Hypothalamus (tissue), 51 donors: ENCODE measurements around the gene TSPAN14.
A peak's percentile ranks its signal among the peaks of the same experiment; 100 is the strongest.

Source experiments
- DNase-seq, 51 donors: peaks; one replicate each; lab custom pipeline; 2025; lab: John Stamatoyannopoulos, UW

TSPAN14 gene

DNA sequence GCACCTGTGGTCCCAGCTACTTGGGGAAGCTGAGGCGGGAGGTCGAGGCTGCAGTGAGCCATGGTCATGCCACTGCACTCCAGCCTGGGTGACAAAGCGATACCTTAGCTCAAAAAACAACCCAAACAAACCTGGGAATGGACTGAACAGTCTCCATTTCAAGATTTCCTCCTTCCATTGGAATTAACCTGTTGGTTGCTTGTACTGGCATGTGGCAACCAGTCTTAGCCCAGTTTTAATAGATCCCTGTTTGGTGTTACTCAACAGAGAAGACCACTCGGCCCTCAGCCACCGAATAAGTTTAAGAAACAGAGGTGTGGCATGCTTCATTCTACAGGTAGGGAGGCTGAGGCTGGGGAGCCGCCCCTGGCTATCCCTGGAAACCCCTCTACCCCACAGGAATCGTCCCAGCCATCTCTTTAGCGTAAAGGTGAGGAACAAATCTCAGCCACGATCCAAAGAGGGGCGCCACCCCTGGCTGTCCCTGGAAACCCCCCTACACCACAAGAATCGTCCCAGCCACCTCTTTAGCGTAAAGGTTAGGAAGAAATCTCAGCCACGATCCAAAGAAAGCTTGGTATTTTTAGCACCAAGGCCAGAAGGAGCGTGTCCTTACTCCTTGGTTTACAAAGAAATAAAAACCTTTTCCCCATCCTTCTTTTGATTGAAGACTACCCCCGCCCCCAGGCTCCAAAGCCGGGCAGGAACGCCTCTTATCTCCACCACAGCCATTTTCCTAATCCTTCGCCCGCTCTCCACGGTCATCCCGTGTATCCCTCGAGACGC, 861 bp upstream of the TSPAN14 start:
- DNase-seq = no peak

DNA sequence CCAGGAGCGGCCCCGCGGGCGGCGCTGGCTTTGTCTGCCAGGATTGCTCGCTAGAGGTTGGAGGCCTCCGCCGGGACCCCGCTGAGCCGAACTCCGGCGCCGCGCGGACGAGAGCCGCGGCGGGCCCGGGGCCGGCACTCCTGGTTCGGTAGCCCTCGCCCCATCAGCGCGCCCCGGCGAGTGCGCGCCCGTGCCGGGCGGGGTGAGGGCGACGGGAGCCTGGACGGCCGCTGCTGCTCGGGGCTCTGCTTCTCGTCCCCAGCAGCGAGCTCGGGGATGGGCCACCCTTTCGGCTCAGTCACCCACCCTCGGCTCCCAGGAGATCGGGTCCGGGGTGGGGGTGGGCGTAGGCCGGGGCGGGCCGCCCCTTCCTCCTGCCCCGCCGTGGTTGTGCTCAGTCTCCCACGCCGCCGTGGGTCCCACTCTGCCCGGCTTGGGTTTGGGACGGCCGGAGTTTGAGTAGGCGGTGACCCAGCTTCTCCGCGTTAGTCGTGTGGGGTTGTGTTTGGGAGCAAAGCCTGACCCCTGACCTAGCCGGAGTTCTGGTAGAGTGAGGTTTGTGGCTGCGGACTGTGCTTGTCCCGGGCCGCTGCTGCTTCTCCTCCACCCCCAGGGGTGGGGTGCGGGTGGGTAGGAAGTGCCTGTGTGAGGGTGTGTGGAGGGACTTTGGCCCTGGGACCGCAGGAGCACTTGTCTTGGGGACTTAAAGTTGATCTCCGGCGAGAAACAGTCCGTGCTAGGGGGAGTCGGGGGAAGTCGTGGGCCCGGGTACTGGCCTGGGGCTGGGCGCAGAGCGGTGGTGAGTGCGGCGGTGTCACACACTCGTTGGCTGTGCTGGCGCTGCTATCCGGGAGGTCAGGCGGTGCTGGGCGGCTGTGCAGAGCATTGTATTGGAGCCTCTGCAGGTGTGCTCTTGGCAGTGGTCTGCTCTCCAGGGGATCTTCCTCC, 677 bp downstream of the TSPAN14 start:
- DNase-seq = peak in 14 of 51 donors; percentile 17 to 67 (median 38)

DNA sequence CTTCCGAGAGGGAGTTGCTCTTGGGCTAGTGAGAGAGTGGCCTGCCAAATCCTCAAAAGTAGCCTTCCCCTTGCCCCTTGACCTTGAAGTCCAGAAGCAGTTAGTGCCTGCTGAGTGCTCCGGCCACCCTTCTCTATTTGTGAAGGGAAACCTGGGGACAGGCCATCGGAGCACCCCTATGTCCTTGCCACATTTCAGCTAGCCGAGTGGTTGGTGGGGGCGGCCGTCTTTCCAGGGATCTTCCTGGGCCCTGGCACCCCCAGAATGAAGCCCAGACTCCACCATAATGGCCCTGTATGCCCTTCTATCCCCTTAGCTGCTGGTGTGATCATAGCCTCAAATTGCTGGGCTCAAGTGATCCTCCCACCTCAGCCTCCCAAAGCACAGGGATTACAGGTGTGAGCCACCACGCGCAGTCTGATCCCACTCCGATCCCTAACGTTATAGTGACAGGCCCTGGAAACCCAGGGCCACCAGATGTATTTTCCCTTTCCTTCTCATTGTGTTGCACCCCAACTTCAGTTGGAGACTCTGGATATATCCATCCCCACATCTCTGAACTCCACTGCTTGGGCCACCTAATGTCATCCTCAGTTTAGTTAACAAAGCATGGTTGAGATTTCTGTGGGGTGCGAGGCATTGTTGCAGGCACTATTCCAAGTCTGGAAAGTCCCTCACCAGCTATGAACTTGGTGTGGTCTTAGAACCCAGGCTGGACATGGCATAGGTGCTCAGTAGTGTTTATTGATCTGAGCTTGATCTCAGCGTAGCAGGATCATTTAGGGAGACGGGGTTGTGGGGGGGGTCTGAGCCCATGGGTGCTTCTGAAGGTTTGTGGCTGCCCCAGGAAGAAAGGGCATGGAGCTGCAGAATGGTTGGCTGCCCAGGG, 1.6 kb downstream of the TSPAN14 start:
- no peak for DNase-seq

DNA sequence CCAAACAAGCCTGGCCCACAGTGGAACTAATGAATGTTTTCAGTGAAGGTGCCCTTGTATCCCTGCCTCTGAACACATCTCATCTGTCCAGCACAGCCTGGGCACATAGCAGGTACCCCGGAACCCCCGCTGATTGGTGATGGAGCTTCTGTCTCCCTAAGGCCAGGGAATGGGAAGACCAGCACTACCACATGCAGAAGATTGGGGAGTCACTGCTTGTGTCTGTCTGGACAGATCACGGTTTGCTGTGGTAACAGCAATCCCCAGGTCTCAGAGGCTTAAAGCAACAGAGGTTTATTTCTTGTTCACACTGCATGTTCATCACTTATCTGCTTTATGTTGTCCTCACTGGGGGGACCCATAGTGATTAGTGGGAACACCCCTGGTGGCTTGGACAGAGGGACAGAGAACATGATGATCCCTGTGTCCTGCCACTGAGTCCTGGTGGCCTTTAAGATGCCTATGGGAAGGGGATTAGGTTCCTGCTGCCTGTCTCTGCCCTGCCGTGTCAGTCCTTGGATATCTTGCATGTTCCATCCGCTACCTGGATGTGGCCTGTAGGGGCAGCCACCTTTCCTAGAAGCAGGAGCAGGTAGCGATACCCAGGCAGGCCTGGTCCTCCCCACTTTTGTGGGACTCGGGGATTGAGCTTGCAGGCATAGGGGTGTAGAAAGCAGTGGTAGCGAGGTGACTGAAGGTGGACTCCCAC, 3.6 kb downstream of the TSPAN14 start:
- no peak for DNase-seq

DNA sequence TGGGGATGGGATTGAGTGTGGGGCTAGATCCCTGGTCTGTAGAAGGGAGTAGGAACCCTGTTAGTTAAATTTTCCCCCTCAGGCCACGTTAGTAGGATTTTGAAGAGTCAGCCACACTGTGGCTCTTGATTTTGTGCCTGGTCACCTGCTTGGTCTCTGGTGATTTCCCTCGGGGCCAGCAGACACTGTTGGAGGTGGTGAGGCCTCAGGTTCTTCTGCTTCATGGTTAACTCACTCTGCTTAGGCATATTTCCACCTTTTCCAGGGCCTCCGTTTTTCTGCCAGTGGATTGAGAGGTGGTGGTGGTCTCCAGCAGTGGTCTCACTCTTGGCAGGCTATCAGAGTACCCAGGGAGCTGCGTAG, 4.1 kb downstream of the TSPAN14 start:
- no peak for DNase-seq

- no peak for DNase-seq
Measured at GRCh38 chr10:80458638-80459037, 4.5 kb downstream of the TSPAN14 start.

DNA sequence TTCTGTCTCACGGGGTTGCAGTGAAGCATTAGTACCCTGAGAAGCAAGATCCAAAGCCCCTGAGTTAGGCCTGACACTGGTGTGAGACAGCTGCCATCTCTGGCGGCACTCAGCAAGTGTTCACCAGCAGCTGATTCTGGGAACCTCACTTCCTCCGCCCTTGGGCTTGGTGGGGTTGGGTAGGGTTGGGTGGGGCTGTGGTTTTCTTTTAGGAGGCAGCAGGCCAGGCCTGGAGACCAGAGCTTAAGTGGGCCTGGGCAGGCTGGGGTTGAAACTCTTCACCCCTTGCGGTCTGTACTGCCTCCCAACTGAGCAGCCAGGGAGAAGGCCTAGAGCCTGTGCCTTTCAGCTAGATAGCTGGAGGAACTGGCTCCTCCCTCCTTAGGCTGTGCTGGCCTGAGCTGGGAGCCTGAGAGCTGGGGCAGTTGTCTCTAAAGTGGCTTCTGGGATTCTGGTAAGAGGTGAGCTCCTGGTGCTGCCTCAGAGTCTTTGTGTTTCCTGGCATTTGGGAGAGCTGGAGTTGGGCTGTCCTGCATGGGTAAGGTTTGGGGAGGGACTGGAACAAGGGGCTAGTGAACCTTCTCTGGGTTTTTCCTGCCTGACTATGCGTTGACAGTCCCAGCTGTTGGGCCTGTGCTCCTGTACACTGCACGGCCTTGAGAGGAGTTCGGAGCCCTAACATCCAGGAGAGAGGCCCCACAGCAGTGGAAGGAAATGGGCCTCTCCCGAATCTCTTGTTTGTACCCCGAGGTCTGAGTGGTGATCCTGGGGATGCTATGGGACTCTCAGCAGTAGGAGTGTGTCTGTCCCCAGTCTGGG, 5.1 kb downstream of the TSPAN14 start:
- peak in 4 of 51 donors; percentile 7 to 50 (median 12) for DNase-seq

GRCh38 chr10:80460399-80461207, 6.5 kb downstream of the TSPAN14 start:
- DNase-seq = peak in 27 of 51 donors; percentile 12 to 74 (median 41)

- DNase-seq = peak in 1 of 51 donors; percentile 53
Measured at GRCh38 chr10:80461208-80462183, 7.4 kb downstream of the TSPAN14 start.

GRCh38 chr10:80462299-80462980, 8.3 kb downstream of the TSPAN14 start:
- peak in 1 of 51 donors; percentile 53 for DNase-seq

- DNase-seq = peak in 1 of 51 donors; percentile 53
Measured at GRCh38 chr10:80462981-80463741, 9.1 kb downstream of the TSPAN14 start.

DNA sequence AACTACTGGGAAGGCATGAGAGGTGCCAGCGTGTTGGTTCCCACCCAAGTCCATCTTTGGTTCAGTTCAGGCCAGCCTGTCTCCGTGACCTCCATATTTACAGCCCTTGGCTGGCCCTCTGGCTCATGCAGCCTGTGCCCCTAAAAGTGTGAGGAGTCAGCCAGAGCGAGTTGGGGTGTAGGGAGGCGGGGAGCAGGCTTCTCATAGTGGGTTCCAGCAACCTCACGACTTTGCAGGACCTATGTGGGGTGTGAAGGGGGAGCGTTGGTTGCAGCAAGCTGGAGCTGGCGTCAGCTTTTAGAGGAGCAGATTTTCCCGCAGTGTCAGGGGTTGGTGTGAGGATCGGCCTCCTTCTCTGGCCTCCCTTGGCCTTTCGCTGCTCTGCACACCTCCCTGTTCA, 9.8 kb downstream of the TSPAN14 start:
- peak in 1 of 51 donors; percentile 43 for DNase-seq

GRCh38 chr10:80464557-80465450, 10.7 kb downstream of the TSPAN14 start:
- peak in 40 of 51 donors; percentile 25 to 89 (median 58) for DNase-seq

DNA sequence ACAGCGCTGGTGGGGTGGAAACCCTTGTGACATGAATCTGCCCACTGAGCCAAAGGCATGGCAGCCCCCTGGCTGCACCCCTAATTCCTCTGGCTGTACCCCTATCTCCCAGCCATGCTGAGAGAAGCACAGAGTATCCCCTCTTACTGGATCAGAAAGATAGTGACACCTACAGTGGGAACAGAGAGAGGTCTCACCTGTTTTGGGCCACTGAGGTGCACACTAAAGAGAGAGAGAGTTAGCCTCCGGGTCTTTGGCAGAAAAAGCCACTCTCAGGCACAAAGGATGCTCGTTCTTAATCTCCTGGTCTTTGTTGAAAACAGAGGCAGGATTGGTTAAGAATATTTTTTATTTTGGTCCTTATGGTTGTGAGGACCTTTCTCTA, 11.3 kb downstream of the TSPAN14 start:
- DNase-seq = no peak
